ENCODE data around the gene CLIP2.

CLIP2 gene

DNA sequence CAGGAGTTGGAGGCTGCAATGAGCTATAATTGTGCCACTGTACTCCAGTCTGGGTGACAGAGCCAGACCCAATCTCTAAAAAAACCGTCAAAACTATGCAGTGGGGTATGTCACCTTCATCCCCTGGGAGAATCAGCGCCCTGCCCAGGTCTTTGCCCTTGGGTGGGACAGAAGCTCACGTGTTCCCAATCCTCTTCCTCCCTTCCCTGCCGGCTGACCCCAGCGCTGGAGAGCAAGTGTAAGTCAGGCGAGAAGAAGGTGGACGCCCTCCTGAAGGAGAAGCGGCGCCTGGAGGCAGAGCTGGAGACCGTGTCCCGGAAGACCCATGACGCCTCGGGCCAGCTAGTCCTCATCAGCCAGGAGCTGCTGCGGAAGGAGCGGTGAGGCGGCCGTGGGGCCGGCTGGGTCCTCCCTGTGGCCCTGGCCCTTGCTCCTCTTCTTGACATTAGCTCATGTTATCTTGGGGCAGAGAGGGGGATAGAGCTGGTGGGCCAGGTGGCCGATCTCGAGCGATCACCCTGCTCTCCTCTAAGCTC lies 99.7 kb downstream of the CLIP2 start:
- no peak for ATAC-seq
- TF ChIP-seq ZFP30 (CRISPR knock-in tag; IDR thresholded peaks at IDR 0.05): no peak
- TF ChIP-seq OSR1 (CRISPR knock-in tag; IDR thresholded peaks at IDR 0.05): no peak
- TF ChIP-seq ZFP3 (CRISPR knock-in tag; IDR thresholded peaks at IDR 0.05): no peak
- no peak for TF ChIP-seq RARB (CRISPR knock-in tag; IDR thresholded peaks at IDR 0.05)
- TF ChIP-seq CSDC2 (CRISPR knock-in tag; IDR thresholded peaks at IDR 0.05): no peak
- no peak for TF ChIP-seq ZNF70 (CRISPR knock-in tag; IDR thresholded peaks at IDR 0.05)
- TF ChIP-seq, protein P1, sequence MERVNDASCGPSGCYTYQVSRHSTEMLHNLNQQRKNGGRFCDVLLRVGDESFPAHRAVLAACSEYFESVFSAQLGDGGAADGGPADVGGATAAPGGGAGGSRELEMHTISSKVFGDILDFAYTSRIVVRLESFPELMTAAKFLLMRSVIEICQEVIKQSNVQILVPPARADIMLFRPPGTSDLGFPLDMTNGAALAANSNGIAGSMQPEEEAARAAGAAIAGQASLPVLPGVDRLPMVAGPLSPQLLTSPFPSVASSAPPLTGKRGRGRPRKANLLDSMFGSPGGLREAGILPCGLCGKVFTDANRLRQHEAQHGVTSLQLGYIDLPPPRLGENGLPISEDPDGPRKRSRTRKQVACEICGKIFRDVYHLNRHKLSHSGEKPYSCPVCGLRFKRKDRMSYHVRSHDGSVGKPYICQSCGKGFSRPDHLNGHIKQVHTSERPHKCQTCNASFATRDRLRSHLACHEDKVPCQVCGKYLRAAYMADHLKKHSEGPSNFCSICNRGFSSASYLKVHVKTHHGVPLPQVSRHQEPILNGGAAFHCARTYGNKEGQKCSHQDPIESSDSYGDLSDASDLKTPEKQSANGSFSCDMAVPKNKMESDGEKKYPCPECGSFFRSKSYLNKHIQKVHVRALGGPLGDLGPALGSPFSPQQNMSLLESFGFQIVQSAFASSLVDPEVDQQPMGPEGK (CRISPR knock-in tag; IDR thresholded peaks at IDR 0.05; ENCODE audit: borderline replicate concordance): no peak
- no peak for TF ChIP-seq ZC3H10 (CRISPR knock-in tag; IDR thresholded peaks at IDR 0.05)
- no peak for TF ChIP-seq ZNF8 (CRISPR knock-in tag; IDR thresholded peaks at IDR 0.05)
- TF ChIP-seq ISL1 (CRISPR knock-in tag; IDR thresholded peaks at IDR 0.05): no peak
- TF ChIP-seq BACH2 (CRISPR knock-in tag; IDR thresholded peaks at IDR 0.05; ENCODE audit: borderline replicate concordance): no peak
- TF ChIP-seq, protein P2, sequence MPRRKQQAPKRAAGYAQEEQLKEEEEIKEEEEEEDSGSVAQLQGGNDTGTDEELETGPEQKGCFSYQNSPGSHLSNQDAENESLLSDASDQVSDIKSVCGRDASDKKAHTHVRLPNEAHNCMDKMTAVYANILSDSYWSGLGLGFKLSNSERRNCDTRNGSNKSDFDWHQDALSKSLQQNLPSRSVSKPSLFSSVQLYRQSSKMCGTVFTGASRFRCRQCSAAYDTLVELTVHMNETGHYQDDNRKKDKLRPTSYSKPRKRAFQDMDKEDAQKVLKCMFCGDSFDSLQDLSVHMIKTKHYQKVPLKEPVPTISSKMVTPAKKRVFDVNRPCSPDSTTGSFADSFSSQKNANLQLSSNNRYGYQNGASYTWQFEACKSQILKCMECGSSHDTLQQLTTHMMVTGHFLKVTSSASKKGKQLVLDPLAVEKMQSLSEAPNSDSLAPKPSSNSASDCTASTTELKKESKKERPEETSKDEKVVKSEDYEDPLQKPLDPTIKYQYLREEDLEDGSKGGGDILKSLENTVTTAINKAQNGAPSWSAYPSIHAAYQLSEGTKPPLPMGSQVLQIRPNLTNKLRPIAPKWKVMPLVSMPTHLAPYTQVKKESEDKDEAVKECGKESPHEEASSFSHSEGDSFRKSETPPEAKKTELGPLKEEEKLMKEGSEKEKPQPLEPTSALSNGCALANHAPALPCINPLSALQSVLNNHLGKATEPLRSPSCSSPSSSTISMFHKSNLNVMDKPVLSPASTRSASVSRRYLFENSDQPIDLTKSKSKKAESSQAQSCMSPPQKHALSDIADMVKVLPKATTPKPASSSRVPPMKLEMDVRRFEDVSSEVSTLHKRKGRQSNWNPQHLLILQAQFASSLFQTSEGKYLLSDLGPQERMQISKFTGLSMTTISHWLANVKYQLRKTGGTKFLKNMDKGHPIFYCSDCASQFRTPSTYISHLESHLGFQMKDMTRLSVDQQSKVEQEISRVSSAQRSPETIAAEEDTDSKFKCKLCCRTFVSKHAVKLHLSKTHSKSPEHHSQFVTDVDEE (CRISPR knock-in tag; IDR thresholded peaks at IDR 0.05): no peak

DNA sequence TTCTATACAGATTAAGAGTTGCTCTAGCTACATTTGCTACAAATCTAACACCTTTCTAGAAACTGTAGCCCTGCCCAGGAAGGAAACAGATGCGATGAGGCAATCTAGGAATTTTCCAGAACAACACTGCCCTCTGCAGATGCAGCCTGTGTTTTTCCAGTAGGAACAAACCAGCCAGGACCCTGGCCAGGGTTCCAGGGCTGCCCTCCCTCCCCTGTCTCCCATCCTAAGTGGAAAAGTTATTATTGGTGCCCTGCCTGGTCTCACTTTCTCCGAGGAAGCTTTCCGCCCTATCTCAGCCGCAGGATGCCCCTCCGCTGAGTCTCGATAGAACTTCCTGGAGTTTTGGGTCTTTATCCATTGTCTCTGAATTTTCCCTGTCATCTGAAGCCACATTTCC lies 104.5 kb downstream of the CLIP2 start:
- peak; percentile 87 for ATAC-seq

DNA sequence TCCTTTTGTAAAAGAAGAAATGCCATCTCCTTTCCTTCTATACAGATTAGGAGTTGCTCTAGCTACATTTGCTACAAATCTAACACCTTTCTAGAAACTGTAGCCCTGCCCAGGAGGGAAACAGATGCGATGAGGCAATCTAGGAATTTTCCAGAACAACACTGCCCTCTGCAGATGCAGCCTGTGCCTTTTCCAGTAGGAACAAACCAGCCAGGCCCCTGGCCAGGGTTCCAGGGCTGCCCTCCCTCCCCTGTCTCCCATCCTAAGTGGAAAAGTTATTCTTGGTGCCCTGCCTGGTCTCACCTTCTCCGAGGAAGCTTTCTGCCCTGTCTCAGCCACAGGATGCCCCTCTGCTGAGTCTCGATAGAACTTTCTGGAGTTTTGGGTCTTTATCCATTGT lies 105.4 kb downstream of the CLIP2 start:
- ATAC-seq: peak; percentile 69

DNA sequence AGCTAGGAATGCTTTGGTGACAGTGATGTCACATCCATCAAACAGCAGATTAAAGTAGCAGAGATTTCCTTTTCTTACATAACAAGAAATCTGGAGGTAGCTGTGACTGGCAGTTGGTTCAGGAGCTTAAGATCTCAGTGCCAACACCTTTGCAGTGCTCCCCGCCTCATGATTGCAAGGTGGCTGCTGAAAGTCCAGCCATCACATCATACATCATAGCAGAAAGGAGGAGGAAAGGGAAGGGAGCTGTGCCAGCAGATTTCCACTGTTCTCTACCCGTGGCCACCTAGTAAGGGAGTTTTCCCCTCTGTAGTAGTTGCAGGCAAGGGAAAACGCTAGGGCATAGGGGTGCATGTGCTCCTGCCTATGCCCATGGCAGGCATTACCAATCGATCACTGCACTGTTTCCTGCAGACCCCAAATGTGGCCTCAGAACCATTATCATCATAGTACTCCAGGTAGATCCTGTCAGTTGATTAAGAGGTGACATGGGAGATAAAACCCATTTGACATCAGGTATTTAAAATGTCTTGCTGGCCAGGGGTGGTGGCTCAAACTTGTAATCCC lies 106.6 kb downstream of the CLIP2 start:
- ATAC-seq: no peak
- TF ChIP-seq ZFP30 (CRISPR knock-in tag; IDR thresholded peaks at IDR 0.05) (no peak), OSR1 (CRISPR knock-in tag; IDR thresholded peaks at IDR 0.05) (no peak), SNAI2 (CRISPR knock-in tag; IDR thresholded peaks at IDR 0.05) (no peak)
- TF ChIP-seq, protein P3, sequence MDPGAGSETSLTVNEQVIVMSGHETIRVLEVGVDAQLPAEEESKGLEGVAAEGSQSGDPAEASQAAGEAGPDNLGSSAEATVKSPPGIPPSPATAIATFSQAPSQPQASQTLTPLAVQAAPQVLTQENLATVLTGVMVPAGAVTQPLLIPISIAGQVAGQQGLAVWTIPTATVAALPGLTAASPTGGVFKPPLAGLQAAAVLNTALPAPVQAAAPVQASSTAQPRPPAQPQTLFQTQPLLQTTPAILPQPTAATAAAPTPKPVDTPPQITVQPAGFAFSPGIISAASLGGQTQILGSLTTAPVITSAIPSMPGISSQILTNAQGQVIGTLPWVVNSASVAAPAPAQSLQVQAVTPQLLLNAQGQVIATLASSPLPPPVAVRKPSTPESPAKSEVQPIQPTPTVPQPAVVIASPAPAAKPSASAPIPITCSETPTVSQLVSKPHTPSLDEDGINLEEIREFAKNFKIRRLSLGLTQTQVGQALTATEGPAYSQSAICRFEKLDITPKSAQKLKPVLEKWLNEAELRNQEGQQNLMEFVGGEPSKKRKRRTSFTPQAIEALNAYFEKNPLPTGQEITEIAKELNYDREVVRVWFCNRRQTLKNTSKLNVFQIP (CRISPR knock-in tag; IDR thresholded peaks at IDR 0.05; ENCODE audit: borderline replicate concordance, low read depth): no peak
- TF ChIP-seq, protein P4, sequence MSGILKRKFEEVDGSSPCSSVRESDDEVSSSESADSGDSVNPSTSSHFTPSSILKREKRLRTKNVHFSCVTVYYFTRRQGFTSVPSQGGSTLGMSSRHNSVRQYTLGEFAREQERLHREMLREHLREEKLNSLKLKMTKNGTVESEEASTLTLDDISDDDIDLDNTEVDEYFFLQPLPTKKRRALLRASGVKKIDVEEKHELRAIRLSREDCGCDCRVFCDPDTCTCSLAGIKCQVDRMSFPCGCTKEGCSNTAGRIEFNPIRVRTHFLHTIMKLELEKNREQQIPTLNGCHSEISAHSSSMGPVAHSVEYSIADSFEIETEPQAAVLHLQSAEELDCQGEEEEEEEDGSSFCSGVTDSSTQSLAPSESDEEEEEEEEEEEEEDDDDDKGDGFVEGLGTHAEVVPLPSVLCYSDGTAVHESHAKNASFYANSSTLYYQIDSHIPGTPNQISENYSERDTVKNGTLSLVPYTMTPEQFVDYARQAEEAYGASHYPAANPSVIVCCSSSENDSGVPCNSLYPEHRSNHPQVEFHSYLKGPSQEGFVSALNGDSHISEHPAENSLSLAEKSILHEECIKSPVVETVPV (CRISPR knock-in tag; IDR thresholded peaks at IDR 0.05): no peak

DNA sequence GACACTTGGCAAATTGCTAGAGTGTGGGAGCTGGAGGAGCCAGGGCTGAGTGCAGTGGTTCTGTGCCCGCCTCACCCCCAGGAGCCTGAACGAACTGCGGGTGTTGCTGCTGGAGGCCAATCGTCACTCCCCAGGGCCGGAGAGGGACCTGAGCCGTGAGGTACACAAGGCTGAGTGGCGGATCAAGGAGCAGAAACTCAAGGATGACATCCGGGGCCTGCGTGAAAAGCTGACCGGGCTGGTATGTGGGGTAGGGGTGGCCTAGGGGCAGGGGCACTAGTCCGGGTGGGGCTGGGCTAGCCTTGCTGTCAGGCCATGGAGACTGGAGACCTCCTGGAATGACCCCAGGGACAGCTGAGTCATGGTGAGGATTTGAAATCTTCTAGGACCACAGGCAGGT lies 107.8 kb downstream of the CLIP2 start:
- ATAC-seq: no peak
- TF ChIP-seq BACH2 (CRISPR knock-in tag; IDR thresholded peaks at IDR 0.05; ENCODE audit: borderline replicate concordance): no peak
- no peak for TF ChIP-seq ZNF8 (CRISPR knock-in tag; IDR thresholded peaks at IDR 0.05)
- no peak for TF ChIP-seq TOX (CRISPR knock-in tag; IDR thresholded peaks at IDR 0.05; ENCODE audit: borderline replicate concordance)
- TF ChIP-seq PPARA (CRISPR knock-in tag; IDR thresholded peaks at IDR 0.05; ENCODE audit: borderline replicate concordance): no peak
- TF ChIP-seq TCF4 (CRISPR knock-in tag; IDR thresholded peaks at IDR 0.05; ENCODE audit: borderline replicate concordance): no peak
- TF ChIP-seq, protein P2 (CRISPR knock-in tag; IDR thresholded peaks at IDR 0.05): no peak
- TF ChIP-seq ZFP30 (CRISPR knock-in tag; IDR thresholded peaks at IDR 0.05): no peak
- no peak for TF ChIP-seq ZFP3 (CRISPR knock-in tag; IDR thresholded peaks at IDR 0.05)

Measured in SK-N-SH treated with all-trans-retinoic acid at 6 μM for 48 hours (cell line).